Neuron (in vitro differentiated cells): Measurements from ENCODE around the gene BMERB1.
"Not testable (repeated sequence)": the region's sequence is repeated elsewhere in the genome, so short reads cannot be mapped to it uniquely, and the experiment has no call there.

Source experiments
- H2AFZ ChIP-seq: one replicate; pipeline ENCODE4 v1.6.1; 2013; ENCODE audit warnings: low read depth, mild to moderate bottlenecking, inconsistent platforms, low read length, moderate library complexity
- H3K27me3 ChIP-seq: one replicate; pipeline ENCODE4 v1.6.1; 2013; ENCODE audit warnings: low read length; ENCODE audit not compliant: insufficient read depth
- H3K36me3 ChIP-seq: one replicate; pipeline ENCODE4 v1.6.1; 2013; ENCODE audit warnings: low read length; ENCODE audit not compliant: insufficient read depth
- H3K4me1 ChIP-seq: one replicate; pipeline ENCODE4 v1.6.1; 2013; ENCODE audit warnings: low read length; ENCODE audit not compliant: insufficient read depth
- H3K4me3 ChIP-seq: 2 replicates; pipeline ENCODE4 v1.5.1; 2013; ENCODE audit warnings: mild to moderate bottlenecking, low read length, moderate library complexity
- H3K9me3 ChIP-seq: one replicate; pipeline ENCODE4 v1.6.1; 2013; ENCODE audit warnings: low read length

Gene BMERB1

GRCh38 chr16:15454933-15455332 is 20.5 kb downstream of the BMERB1 start:
- not testable (repeated sequence) for H2AFZ ChIP-seq, H3K4me3 ChIP-seq, H3K4me1 ChIP-seq, H3K36me3 ChIP-seq, H3K27me3 ChIP-seq, H3K9me3 ChIP-seq

- Histone ChIP-seq H2AFZ (no peak overlapping the region), H3K9me3 (no peaks in the 10 kb centered on the region), H3K4me1 (no peaks in the 10 kb centered on the region), H3K27me3 (no peaks in the 10 kb centered on the region), H3K36me3 (peaks cover 2% of the 10 kb centered on the region), H3K4me3 (no peak overlapping the region)
Measured at GRCh38 chr16:15457400-15457799, 23.0 kb downstream of the BMERB1 start.

GRCh38 chr16:15457958-15458357 is 23.6 kb downstream of the BMERB1 start:
- Histone ChIP-seq H3K27me3 (no peaks in the 10 kb centered on the region), H3K4me1 (no peaks in the 10 kb centered on the region), H2AFZ (no peak overlapping the region), H3K36me3 (peaks cover 2% of the 10 kb centered on the region), H3K4me3 (no peak overlapping the region), H3K9me3 (no peaks in the 10 kb centered on the region)

GRCh38 chr16:15459791-15460190 is 25.4 kb downstream of the BMERB1 start:
- Histone ChIP-seq H3K36me3 (peaks cover 2% of the 10 kb centered on the region), H3K4me1 (no peaks in the 10 kb centered on the region), H3K9me3 (no peaks in the 10 kb centered on the region), H3K27me3 (no peaks in the 10 kb centered on the region), H3K4me3 (no peak overlapping the region), H2AFZ (no peak overlapping the region)

- Histone ChIP-seq H2AFZ (no peak overlapping the region), H3K4me3 (no peak overlapping the region), H3K36me3 (peaks cover 2% of the 10 kb centered on the region)
Measured at GRCh38 chr16:15460601-15461000, 26.2 kb downstream of the BMERB1 start.

GRCh38 chr16:15461376-15461775 is 27.0 kb downstream of the BMERB1 start:
- Histone ChIP-seq H2AFZ (no peak overlapping the region), H3K4me3 (no peak overlapping the region), H3K27me3 (no peaks in the 10 kb centered on the region), H3K4me1 (no peaks in the 10 kb centered on the region), H3K9me3 (no peaks in the 10 kb centered on the region), H3K36me3 (peaks cover 2% of the 10 kb centered on the region)

More at GRCh38 chr16:15460601-15461000, 26.2 kb downstream of the BMERB1 start:
- no peaks in the 10 kb centered on the region for H3K9me3 ChIP-seq
- H3K4me1 ChIP-seq: no peaks in the 10 kb centered on the region
- H3K27me3 ChIP-seq: no peaks in the 10 kb centered on the region

GRCh38 chr16:15464401-15465186 is 30.2 kb downstream of the BMERB1 start:
- no peaks in the 10 kb centered on the region for H3K4me1 ChIP-seq
- no peaks in the 10 kb centered on the region for H3K9me3 ChIP-seq
- no peaks in the 10 kb centered on the region for H3K27me3 ChIP-seq
- H2AFZ ChIP-seq: no peak overlapping the region
- no peak overlapping the region for H3K4me3 ChIP-seq
- H3K36me3 ChIP-seq: no peaks in the 10 kb centered on the region

- H3K27me3 ChIP-seq: no peaks in the 10 kb centered on the region
- no peaks in the 10 kb centered on the region for H3K36me3 ChIP-seq
- H3K4me3 ChIP-seq: no peak overlapping the region
- no peaks in the 10 kb centered on the region for H3K9me3 ChIP-seq
- no peak overlapping the region for H2AFZ ChIP-seq
- H3K4me1 ChIP-seq: no peaks in the 10 kb centered on the region
Measured at GRCh38 chr16:15466131-15466530, 31.7 kb downstream of the BMERB1 start.

- Histone ChIP-seq H3K36me3 (no peaks in the 10 kb centered on the region), H3K4me3 (no peak overlapping the region), H3K4me1 (no peaks in the 10 kb centered on the region), H2AFZ (no peak overlapping the region), H3K9me3 (no peaks in the 10 kb centered on the region), H3K27me3 (no peaks in the 10 kb centered on the region)
Measured at GRCh38 chr16:15466886-15467781, 32.7 kb downstream of the BMERB1 start.

GRCh38 chr16:15476971-15477370 is 42.6 kb downstream of the BMERB1 start:
- H3K36me3 ChIP-seq, H3K4me3 ChIP-seq, H3K4me1 ChIP-seq, H3K27me3 ChIP-seq, H2AFZ ChIP-seq: not testable (repeated sequence)
- peaks cover 11% of the 10 kb centered on the region for H3K9me3 ChIP-seq

- no peaks in the 10 kb centered on the region for H3K27me3 ChIP-seq
- no peaks in the 10 kb centered on the region for H3K4me1 ChIP-seq
- no peaks in the 10 kb centered on the region for H3K36me3 ChIP-seq
- no peak overlapping the region for H2AFZ ChIP-seq
- H3K9me3 ChIP-seq: peaks cover 11% of the 10 kb centered on the region
- H3K4me3 ChIP-seq: no peak overlapping the region
Measured at GRCh38 chr16:15477802-15478201, 43.4 kb downstream of the BMERB1 start.

GRCh38 chr16:15482068-15482747 is 47.8 kb downstream of the BMERB1 start:
- H3K27me3 ChIP-seq: no peaks in the 10 kb centered on the region
- H3K4me3 ChIP-seq: no peak overlapping the region
- no peak overlapping the region for H2AFZ ChIP-seq
- peaks cover 4% of the 10 kb centered on the region for H3K4me1 ChIP-seq
- H3K9me3 ChIP-seq: no peaks in the 10 kb centered on the region
- H3K36me3 ChIP-seq: no peaks in the 10 kb centered on the region

GRCh38 chr16:15482748-15483298 is 48.4 kb downstream of the BMERB1 start:
- H3K9me3 ChIP-seq: no peaks in the 10 kb centered on the region
- peaks cover 10% of the 10 kb centered on the region for H3K4me1 ChIP-seq
- H3K36me3 ChIP-seq: no peaks in the 10 kb centered on the region
- H2AFZ ChIP-seq: no peak overlapping the region
- no peaks in the 10 kb centered on the region for H3K27me3 ChIP-seq
- H3K4me3 ChIP-seq: no peak overlapping the region
